22Rv1 (cell line): ENCODE results near the gene GLRA2.

ENCODE experiments used
- ZFX ChIP-seq: fragments of 450-650 bp; IDR thresholded peaks from 2 replicates; pipeline ENCODE4 v1.6.1; 2017; ENCODE audit warnings: antibody characterized with exemption, borderline replicate concordance
- TF ChIP-seq, protein P1 (sequence below): fragments of 450-650 bp; IDR thresholded peaks from 2 replicates; pipeline ENCODE4 v1.5.1; 2017; ENCODE audit warnings: mild to moderate bottlenecking

- TF ChIP-seq, protein P1, sequence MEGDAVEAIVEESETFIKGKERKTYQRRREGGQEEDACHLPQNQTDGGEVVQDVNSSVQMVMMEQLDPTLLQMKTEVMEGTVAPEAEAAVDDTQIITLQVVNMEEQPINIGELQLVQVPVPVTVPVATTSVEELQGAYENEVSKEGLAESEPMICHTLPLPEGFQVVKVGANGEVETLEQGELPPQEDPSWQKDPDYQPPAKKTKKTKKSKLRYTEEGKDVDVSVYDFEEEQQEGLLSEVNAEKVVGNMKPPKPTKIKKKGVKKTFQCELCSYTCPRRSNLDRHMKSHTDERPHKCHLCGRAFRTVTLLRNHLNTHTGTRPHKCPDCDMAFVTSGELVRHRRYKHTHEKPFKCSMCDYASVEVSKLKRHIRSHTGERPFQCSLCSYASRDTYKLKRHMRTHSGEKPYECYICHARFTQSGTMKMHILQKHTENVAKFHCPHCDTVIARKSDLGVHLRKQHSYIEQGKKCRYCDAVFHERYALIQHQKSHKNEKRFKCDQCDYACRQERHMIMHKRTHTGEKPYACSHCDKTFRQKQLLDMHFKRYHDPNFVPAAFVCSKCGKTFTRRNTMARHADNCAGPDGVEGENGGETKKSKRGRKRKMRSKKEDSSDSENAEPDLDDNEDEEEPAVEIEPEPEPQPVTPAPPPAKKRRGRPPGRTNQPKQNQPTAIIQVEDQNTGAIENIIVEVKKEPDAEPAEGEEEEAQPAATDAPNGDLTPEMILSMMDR, result no peak
- no peak for TF ChIP-seq ZFX
Measured at GRCh38 chrX:14616836-14617235, 87.5 kb downstream of the GLRA2 start.
